Panc1 (cell line): ENCODE data around the gene RNF144A. TPM values are rescaled to one million over a fixed set of nuclear protein-coding genes. Genes with fewer than 3 reads are reported as not detected.

Experiments
- ATAC-seq: fragments of 200-7000 bp; cut with Tn5 transposase; 2 replicates; pipeline ENCODE4 v1.9.1; 2020; ENCODE audit warnings: mild to moderate bottlenecking, moderate library complexity
- BruUV-seq: library from RNA; stranded (reverse); fragments of 400-500 nt; replicated peaks from 2 replicates; lab custom pipeline; 2021; lab: Mats Ljungman, UMichigan
- CTCF ChIA-PET: fragments of 300-600 bp; sonication (Branson Sonifier 250); formaldehyde crosslinking; loops from one replicate; lab custom pipeline; 2022; ENCODE audit warnings: antibody characterized with exemption; lab: Charles Lee
- POLR2A ChIA-PET: fragments of 300-600 bp; sonication (Branson Sonifier 250); formaldehyde crosslinking; loops from one replicate; lab custom pipeline; 2022; ENCODE audit warnings: antibody characterized with exemption; lab: Charles Lee
- DNase-seq: peaks from one replicate; pipeline ENCODE4 v3.0.0-alpha.2; 2010; ENCODE audit warnings: low read depth, low spot score
- H3K27ac ChIP-seq: 2 replicates; pipeline ENCODE4 v1.5.1; 2011; ENCODE audit warnings: mild to moderate bottlenecking, low read length, inconsistent platforms
- H3K27me3 ChIP-seq: fragments of 200-500 bp; sonication (Bioruptor generic); 2 replicates; pipeline ENCODE4 v1.6.0; 2014; ENCODE audit warnings: low read length, inconsistent platforms; ENCODE audit not compliant: control insufficient read depth, insufficient read depth
- H3K36me3 ChIP-seq: fragments of 200-500 bp; sonication (Bioruptor generic); 2 replicates; pipeline ENCODE4 v1.5.1; 2014; ENCODE audit warnings: inconsistent platforms, mild to moderate bottlenecking, low read length, moderate library complexity; ENCODE audit not compliant: control insufficient read depth, insufficient read depth
- H3K4me1 ChIP-seq: 2 replicates; pipeline ENCODE4 v1.5.1; 2011; ENCODE audit warnings: inconsistent platforms, mild to moderate bottlenecking, low read length, moderate library complexity; ENCODE audit not compliant: control insufficient read depth, insufficient read depth
- H3K4me3 ChIP-seq, 2 experiments: 2 replicates each; pipeline ENCODE4 v1.5.1; 2011 to 2012; ENCODE audit warnings: low read depth in 2 of 2, low read length in 2 of 2, mild to moderate bottlenecking in 2 of 2, inconsistent platforms in 1 of 2, moderate library complexity in 1 of 2
- H3K9me3 ChIP-seq: fragments of 200-500 bp; sonication (Bioruptor generic); 2 replicates; pipeline ENCODE4 v1.5.1; 2014; ENCODE audit warnings: low read depth, mild to moderate bottlenecking, inconsistent platforms, low read length, moderate library complexity; ENCODE audit not compliant: control insufficient read depth, insufficient read depth
- POLR2AphosphoS5 ChIP-seq: IDR thresholded peaks from 2 replicates; pipeline ENCODE4 v1.6.1; 2012; ENCODE audit warnings: mild to moderate bottlenecking, low read depth, low read length, moderate library complexity
- SIN3A ChIP-seq: IDR thresholded peaks from 2 replicates; pipeline ENCODE4 v1.6.1; 2012; ENCODE audit warnings: low read depth, mild to moderate bottlenecking, low read length, moderate library complexity, borderline replicate concordance; ENCODE audit not compliant: insufficient read depth
- TCF7L2 ChIP-seq: IDR thresholded peaks from 2 replicates; pipeline ENCODE4 v1.6.1; 2011; ENCODE audit warnings: mild to moderate bottlenecking, low read depth, low read length, inconsistent platforms
- in situ Hi-C: cut with HindIII; loops from 2 replicates; pipeline ENCODE4 v1.10.0; 2016; ENCODE audit warnings: low sequenced_read_pairs, low pct_unique_long_range_greater_than_20kb
- intact Hi-C: fragments of 100-400 bp; cut with micrococcal nuclease; formaldehyde crosslinking; loops from one replicate; pipeline ENCODE4 v1.10.0; 2022; ENCODE audit not compliant: unreplicated experiment
- total RNA-seq: library from RNA; stranded (reverse); gene quantifications from one replicate; pipeline ENCODE4 v1.2.1, GENCODE V29; 2021; ENCODE audit not compliant: unreplicated experiment
- TF ChIP-seq, protein P1 (sequence below): fragments of 450-650 bp; IDR thresholded peaks from 2 replicates; pipeline ENCODE4 v1.5.1; 2017; ENCODE audit warnings: mild to moderate bottlenecking
- TF ChIP-seq, protein P2 (sequence below), 2 experiments: IDR thresholded peaks; 2 replicates each; pipeline ENCODE4 v1.6.1; 2011 to 2012; ENCODE audit warnings: low read depth in 2 of 2, control low read depth in 1 of 2, low read length in 1 of 2, mild to moderate bottlenecking in 1 of 2, moderate library complexity in 1 of 2; ENCODE audit not compliant: insufficient read depth in 1 of 2

Gene RNF144A
- total RNA-seq, 1 experiment from 2014 or later = 5.4 TPM

DNA sequence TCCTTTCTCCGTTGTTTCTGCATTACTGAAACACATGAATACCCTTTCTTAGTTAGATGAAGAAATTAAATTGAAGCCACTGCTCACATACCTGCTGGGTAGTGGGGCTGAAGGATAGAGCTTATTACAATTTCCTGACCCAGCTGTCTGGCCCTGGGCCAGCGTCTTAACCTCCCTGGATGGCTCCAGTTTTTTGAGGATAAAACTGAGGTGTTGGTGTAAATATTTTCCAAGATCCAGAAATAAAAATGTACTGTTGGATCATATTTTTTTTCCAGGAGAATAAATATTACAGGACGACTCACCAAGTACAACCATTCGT is 3.5 kb downstream of the RNF144A start:
- H3K27ac ChIP-seq = no peak overlapping the region
- H3K4me3 ChIP-seq = no peak overlapping the region
- ChIA-PET CTCF (no interaction called here), POLR2A (interaction anchor here (0.6 kb wide), 1 partner anchor 745 kb away, joined by 3 read pairs; no protein-coding TSS in a partner anchor)
- BruUV-seq = no TSS peak
- in situ Hi-C loops = no loop called here
- ATAC-seq (no peak), DNase-seq (no peak)
- TF ChIP-seq TCF7L2 (no peak), SIN3A (no peak), POLR2AphosphoS5 (no peak)
- TF ChIP-seq, protein P1, sequence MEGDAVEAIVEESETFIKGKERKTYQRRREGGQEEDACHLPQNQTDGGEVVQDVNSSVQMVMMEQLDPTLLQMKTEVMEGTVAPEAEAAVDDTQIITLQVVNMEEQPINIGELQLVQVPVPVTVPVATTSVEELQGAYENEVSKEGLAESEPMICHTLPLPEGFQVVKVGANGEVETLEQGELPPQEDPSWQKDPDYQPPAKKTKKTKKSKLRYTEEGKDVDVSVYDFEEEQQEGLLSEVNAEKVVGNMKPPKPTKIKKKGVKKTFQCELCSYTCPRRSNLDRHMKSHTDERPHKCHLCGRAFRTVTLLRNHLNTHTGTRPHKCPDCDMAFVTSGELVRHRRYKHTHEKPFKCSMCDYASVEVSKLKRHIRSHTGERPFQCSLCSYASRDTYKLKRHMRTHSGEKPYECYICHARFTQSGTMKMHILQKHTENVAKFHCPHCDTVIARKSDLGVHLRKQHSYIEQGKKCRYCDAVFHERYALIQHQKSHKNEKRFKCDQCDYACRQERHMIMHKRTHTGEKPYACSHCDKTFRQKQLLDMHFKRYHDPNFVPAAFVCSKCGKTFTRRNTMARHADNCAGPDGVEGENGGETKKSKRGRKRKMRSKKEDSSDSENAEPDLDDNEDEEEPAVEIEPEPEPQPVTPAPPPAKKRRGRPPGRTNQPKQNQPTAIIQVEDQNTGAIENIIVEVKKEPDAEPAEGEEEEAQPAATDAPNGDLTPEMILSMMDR = no peak
- TF ChIP-seq, protein P2, sequence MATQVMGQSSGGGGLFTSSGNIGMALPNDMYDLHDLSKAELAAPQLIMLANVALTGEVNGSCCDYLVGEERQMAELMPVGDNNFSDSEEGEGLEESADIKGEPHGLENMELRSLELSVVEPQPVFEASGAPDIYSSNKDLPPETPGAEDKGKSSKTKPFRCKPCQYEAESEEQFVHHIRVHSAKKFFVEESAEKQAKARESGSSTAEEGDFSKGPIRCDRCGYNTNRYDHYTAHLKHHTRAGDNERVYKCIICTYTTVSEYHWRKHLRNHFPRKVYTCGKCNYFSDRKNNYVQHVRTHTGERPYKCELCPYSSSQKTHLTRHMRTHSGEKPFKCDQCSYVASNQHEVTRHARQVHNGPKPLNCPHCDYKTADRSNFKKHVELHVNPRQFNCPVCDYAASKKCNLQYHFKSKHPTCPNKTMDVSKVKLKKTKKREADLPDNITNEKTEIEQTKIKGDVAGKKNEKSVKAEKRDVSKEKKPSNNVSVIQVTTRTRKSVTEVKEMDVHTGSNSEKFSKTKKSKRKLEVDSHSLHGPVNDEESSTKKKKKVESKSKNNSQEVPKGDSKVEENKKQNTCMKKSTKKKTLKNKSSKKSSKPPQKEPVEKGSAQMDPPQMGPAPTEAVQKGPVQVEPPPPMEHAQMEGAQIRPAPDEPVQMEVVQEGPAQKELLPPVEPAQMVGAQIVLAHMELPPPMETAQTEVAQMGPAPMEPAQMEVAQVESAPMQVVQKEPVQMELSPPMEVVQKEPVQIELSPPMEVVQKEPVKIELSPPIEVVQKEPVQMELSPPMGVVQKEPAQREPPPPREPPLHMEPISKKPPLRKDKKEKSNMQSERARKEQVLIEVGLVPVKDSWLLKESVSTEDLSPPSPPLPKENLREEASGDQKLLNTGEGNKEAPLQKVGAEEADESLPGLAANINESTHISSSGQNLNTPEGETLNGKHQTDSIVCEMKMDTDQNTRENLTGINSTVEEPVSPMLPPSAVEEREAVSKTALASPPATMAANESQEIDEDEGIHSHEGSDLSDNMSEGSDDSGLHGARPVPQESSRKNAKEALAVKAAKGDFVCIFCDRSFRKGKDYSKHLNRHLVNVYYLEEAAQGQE (IDR thresholded peaks at IDR 0.05; ENCODE audit: insufficient read depth in 1 of 2, low read depth in 2 of 2, low read length in 1 of 2) = no peak
- intact Hi-C loops = loop anchor here (5.0 kb wide), 1 partner anchor 117 kb away; no protein-coding TSS in a partner anchor
- H3K9me3 ChIP-seq = no peaks in the 10 kb centered on the region
- no peaks in the 10 kb centered on the region for H3K36me3 ChIP-seq
- no peaks in the 10 kb centered on the region; the same call in 1 of the 2 replicates for H3K4me1 ChIP-seq
- no peaks in the 10 kb centered on the region for H3K27me3 ChIP-seq

DNA sequence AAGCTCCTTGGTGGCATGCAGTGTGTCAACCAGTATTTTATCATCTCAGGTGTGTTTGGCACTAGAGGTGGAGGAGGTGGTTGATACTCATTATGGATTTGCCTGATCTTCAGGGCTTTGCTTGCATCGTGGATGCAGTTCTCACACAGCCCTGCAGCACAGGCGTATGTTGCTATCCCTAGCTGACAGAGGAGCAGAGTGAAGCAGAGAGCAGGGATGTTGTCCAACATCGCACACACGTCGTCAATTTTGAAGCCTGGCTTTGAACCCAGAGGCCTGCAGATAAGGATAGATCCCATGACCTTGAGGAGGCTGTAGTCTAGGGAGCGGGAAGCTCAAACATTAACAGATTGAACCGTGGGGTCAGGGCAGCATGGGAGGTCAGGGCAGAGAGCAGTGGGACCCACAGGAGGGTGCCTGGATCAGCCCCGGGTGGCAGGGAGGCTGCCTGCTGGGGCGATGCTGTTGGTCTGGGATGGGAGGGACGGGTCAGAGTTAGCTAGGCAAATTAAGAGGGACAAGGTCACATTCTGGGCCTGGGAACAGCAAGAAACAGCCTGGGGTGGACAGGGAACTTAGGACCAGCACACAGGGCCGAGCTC is 4.2 kb downstream of the RNF144A start:
- ChIA-PET CTCF (no interaction called here), POLR2A (interaction anchor here (0.6 kb wide), 1 partner anchor 746 kb away, joined by 3 read pairs; no protein-coding TSS in a partner anchor)
- Histone ChIP-seq H3K9me3 (no peaks in the 10 kb centered on the region), H3K27me3 (no peaks in the 10 kb centered on the region), H3K4me3 (no peak overlapping the region), H3K36me3 (no peaks in the 10 kb centered on the region), H3K4me1 (no peaks in the 10 kb centered on the region; the same call in 1 of the 2 replicates), H3K27ac (no peak overlapping the region)
- no TSS peak for BruUV-seq
- ATAC-seq (no peak), DNase-seq (no peak)
- TF ChIP-seq POLR2AphosphoS5 (no peak), TCF7L2 (no peak), SIN3A (no peak)
- TF ChIP-seq, protein P2 (IDR thresholded peaks at IDR 0.05; ENCODE audit: insufficient read depth in 1 of 2, low read depth in 2 of 2, low read length in 1 of 2) = no peak
- TF ChIP-seq, protein P1 = no peak
- intact Hi-C loops (loop anchor here (5.0 kb wide), 1 partner anchor 116 kb away; no protein-coding TSS in a partner anchor), in situ Hi-C loops (no loop called here)
